Esophagus squamous epithelium (tissue), 5 donors: ENCODE results near the gene NFATC2. TPM values are rescaled to one million over a fixed set of nuclear protein-coding genes. Genes with fewer than 3 reads are reported as not detected.
A peak's percentile ranks its signal among the peaks of the same experiment; 100 is the strongest.

Source experiments
- DNase-seq: peaks from one replicate; lab custom pipeline; 2025; lab: John Stamatoyannopoulos, UW
- H3K27ac ChIP-seq, 4 donors: fragments of 200-600 bp; sonication (generic); one replicate each; pipeline ENCODE4 v1.5.1; 2016 to 2019; ENCODE audit warnings: mild to moderate bottlenecking in 1 of 4
- H3K27me3 ChIP-seq, 4 donors: fragments of 200-600 bp; sonication (generic); 1 replicate in 3 of 4; 2 replicates in 1 of 4; pipeline versions ENCODE4 v1.5.1 to v1.6.0; 2017 to 2021; ENCODE audit warnings: antibody characterized with exemption in 1 of 4
- H3K36me3 ChIP-seq, 3 donors: fragments of 200-600 bp; sonication (generic); one replicate each; pipeline ENCODE4 v1.5.1; 2016 to 2019
- H3K4me1 ChIP-seq, 3 donors: fragments of 200-600 bp; sonication (generic); one replicate each; pipeline ENCODE4 v1.5.1; 2017 to 2019
- H3K4me3 ChIP-seq, 4 donors: fragments of 200-600 bp; sonication (generic); 1 replicate in 3 of 4; 2 replicates in 1 of 4; pipeline ENCODE4 v1.5.1; 2016 to 2019; ENCODE audit warnings: mild to moderate bottlenecking in 2 of 4, moderate library complexity in 1 of 4
- H3K9me3 ChIP-seq, 3 donors: fragments of 200-600 bp; sonication (generic); one replicate each; pipeline ENCODE4 v1.5.1; 2016 to 2019
- POLR2A ChIP-seq, 4 donors: fragments of 450-650 bp; IDR thresholded peaks; one replicate each; pipeline ENCODE4 v1.6.1; 2017; ENCODE audit warnings: antibody characterized with exemption in 4 of 4, mild to moderate bottlenecking in 4 of 4, moderate library complexity in 3 of 4
- WGBS, 2 donors: methylation state at CpG; one replicate each; pipeline ENCODE4 v1.1.5; 2018; 5-methylcytosine and 5-hydroxymethylcytosine counted together
- intact Hi-C: fragments of 100-400 bp; cut with DNase I; formaldehyde crosslinking; loops from one replicate; pipeline ENCODE4 v1.15.0; 2022
- total RNA-seq, 4 donors: library from RNA; depleted of rRNA; stranded (reverse); fragments of >200 nt; gene quantifications; one replicate each; pipeline ENCODE4 v1.1.0, GENCODE V29; 2016
- TF ChIP-seq, protein P1 (sequence below), 6 experiments: fragments of 450-650 bp in 4 of 6; fragments of 200-600 bp in 2 of 6; sonication (generic) in 2 of 6; IDR thresholded peaks; one replicate each; pipeline ENCODE4 v1.5.1; 2016 to 2019; ENCODE audit warnings: antibody characterized with exemption in 6 of 6, mild to moderate bottlenecking in 4 of 6, moderate library complexity in 4 of 6
- donor health status: DM: yes; HTN: yes; CAD: no.

NFATC2 gene
- total RNA-seq, 4 donors from 2014 or later, result 0.83 to 6.7 (median 1.4) TPM

DNA sequence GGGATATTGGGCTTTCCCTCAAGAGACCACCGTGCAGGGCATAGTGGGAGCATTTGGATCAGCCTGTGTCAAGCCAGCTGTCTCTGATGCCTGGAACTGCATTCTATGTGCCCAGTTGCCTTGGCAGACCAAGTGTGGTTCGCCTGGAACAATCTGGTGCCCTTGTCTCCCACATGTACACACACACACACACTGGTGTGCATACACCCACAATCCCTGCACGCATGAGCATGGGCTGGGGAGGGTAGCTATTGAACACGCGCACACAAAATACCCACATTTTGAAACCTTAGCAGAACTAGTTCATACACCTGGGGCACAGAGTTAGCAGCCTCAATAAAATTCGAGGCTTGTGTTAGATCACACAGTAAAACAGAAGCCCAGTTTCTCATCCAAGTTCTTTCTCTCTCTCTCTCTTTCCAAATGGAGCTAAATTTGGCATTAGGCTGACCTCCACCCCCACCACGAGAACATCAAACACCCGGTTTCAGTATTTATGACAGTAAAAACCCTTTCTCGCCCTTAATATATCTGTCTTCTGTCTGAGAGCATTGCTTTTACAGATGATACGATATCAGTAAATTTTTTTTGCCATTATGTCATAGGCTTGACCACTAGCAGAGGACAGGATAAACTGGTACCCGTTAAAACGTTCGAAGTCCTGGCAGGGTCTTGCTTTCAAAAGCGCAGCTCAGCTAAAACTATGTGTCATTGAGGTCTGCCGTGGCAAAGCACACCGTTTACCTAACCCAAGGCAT is 18.2 kb upstream of the NFATC2 start:
- no peaks in the 10 kb centered on the region for H3K9me3 ChIP-seq
- intact Hi-C loops, result no loop called here
- no peaks in the 10 kb centered on the region for H3K36me3 ChIP-seq
- DNase-seq, result no peak
- no peak for TF ChIP-seq POLR2A (IDR thresholded peaks at IDR 0.05)
- TF ChIP-seq, protein P1, sequence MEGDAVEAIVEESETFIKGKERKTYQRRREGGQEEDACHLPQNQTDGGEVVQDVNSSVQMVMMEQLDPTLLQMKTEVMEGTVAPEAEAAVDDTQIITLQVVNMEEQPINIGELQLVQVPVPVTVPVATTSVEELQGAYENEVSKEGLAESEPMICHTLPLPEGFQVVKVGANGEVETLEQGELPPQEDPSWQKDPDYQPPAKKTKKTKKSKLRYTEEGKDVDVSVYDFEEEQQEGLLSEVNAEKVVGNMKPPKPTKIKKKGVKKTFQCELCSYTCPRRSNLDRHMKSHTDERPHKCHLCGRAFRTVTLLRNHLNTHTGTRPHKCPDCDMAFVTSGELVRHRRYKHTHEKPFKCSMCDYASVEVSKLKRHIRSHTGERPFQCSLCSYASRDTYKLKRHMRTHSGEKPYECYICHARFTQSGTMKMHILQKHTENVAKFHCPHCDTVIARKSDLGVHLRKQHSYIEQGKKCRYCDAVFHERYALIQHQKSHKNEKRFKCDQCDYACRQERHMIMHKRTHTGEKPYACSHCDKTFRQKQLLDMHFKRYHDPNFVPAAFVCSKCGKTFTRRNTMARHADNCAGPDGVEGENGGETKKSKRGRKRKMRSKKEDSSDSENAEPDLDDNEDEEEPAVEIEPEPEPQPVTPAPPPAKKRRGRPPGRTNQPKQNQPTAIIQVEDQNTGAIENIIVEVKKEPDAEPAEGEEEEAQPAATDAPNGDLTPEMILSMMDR (IDR thresholded peaks at IDR 0.05), result no peak
- peak overlapping the region in 2 of 4 donors; percentile 45 to 80 for H3K27ac ChIP-seq
- H3K4me3 ChIP-seq, result peak overlapping the region in 3 of 4 donors; percentile 28 to 50 (median 43)
- peaks cover 4 to 60% (median 7%) of the 10 kb centered on the region in 4 donors for H3K27me3 ChIP-seq
- 16 to 26% methylated on average over 11 to 16 of the region's 16 CpGs for WGBS, 2 donors
- peaks cover 18 to 47% (median 27%) of the 10 kb centered on the region in 3 donors for H3K4me1 ChIP-seq

DNA sequence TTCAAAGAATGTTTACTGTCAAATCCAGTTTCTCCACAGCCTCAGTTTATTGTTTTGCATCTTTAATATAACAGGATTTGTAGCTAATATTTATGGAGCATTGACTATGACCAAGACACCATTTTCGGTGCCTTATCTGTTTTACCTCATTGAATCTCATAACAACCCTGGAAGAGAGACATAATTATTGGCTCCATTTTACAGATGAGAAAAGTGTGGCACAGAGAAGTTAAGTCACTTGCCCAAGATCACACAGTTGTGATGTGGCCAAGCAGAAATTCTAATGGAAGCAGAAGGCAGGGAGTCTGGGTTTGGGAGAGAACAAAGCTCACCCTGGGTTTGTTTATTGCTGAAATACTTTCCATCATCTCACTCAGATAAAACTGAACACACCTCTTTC is 17.5 kb upstream of the NFATC2 start:
- Histone ChIP-seq H3K27ac (no peak overlapping the region), H3K4me1 (peaks cover 18 to 42% (median 27%) of the 10 kb centered on the region in 3 donors), H3K9me3 (no peaks in the 10 kb centered on the region), H3K4me3 (no peak overlapping the region), H3K27me3 (peaks cover 4 to 59% (median 7%) of the 10 kb centered on the region in 4 donors), H3K36me3 (no peaks in the 10 kb centered on the region)
- WGBS, 2 donors, result 78% methylated on average over 1 of the region's 1 CpG
- no peak for TF ChIP-seq POLR2A (IDR thresholded peaks at IDR 0.05)
- TF ChIP-seq, protein P1 (IDR thresholded peaks at IDR 0.05), result no peak
- intact Hi-C loops, result no loop called here
- no peak for DNase-seq

DNA sequence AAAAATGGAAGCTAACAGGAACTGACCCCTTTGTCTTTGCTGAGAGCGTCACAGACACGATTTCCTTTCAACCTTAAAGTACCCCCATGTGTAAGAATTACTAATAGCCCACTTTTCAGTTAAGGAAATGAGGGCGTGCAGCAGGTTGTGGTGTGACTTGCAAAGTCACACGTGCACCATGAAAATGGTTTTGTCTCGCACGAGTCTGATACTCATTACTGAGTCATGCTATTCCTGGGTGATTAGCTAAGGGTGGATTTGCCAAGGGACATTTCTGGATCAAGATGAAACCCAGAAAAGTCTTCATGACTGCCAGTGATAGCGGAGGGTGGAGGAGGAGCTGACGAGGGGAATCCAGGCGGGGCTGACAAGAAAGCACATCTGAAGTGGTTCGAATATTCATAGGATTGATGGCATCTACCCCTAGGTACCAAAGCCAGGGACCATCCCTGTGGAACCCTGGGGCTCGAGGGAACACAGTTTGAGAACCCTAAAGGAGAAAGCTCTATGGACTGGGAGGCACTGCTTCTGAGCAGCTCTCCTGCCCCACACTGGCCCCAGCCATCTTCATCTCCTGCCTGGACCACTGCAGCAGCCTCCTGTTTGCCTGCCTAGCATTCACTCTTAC is 12.1 kb upstream of the NFATC2 start:
- peaks cover 0 to 9% (median 0%) of the 10 kb centered on the region in 3 donors for H3K4me1 ChIP-seq
- no peak for DNase-seq
- H3K36me3 ChIP-seq, result no peaks in the 10 kb centered on the region
- no peak for TF ChIP-seq POLR2A (IDR thresholded peaks at IDR 0.05)
- TF ChIP-seq, protein P1 (IDR thresholded peaks at IDR 0.05), result no peak
- H3K9me3 ChIP-seq, result no peaks in the 10 kb centered on the region
- H3K27ac ChIP-seq, result peak overlapping the region in 1 of 4 donors; percentile 45
- 10 to 29% methylated on average over 6 to 10 of the region's 11 CpGs for WGBS, 2 donors
- peaks cover 0 to 15% (median 0%) of the 10 kb centered on the region in 4 donors for H3K27me3 ChIP-seq
- no peak overlapping the region for H3K4me3 ChIP-seq
- intact Hi-C loops, result no loop called here

DNA sequence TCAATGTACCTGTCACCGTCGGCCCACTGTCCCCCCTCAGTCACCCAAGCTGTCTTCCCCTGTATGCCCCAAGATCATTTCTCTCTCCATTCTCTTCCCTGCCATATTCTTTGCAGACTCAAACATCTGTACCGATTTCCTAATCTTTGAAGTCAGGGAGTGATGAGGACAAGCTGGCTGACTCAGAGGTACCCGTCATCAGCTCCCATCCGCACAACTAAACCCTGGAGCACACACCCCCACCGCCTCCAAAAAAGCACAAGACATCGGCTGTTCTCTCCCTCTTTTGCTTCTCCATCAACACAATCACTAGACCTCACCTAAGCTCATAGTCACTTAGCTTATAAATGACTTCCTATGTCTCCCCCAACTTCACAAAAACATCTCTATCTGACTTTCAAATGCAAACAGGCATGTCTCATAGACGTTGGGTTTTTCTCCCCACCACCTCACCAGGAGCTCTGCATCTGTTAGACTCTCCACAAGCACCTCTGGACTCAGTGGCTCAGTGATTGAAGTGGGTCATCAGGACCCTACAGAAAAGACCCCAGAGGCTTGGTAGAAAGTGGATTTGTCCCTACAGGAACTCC is 11.5 kb upstream of the NFATC2 start:
- H3K27me3 ChIP-seq, result peaks cover 0 to 8% (median 0%) of the 10 kb centered on the region in 4 donors
- no peaks in the 10 kb centered on the region for H3K9me3 ChIP-seq
- DNase-seq, result no peak
- no peaks in the 10 kb centered on the region for H3K36me3 ChIP-seq
- WGBS, 2 donors, result 59 to 65% methylated on average over 8 of the region's 8 CpGs
- H3K4me3 ChIP-seq, result no peak overlapping the region
- TF ChIP-seq, protein P1 (IDR thresholded peaks at IDR 0.05), result no peak
- TF ChIP-seq POLR2A (IDR thresholded peaks at IDR 0.05), result no peak
- peak overlapping the region in 1 of 4 donors; percentile 45 for H3K27ac ChIP-seq
- H3K4me1 ChIP-seq, result peaks cover 0 to 9% (median 0%) of the 10 kb centered on the region in 3 donors
- intact Hi-C loops, result no loop called here
